GM12878 (cell line): Measurements from ENCODE around the gene IFI27L1. TPM values are rescaled to one million over a fixed set of nuclear protein-coding genes. Genes with fewer than 3 reads are reported as not detected.

ENCODE experiments used
- BHLHE40 ChIP-seq, 2 experiments: fragments of 450-650 bp in 1 of 2; IDR thresholded peaks; 2 replicates each; pipeline ENCODE4 v1.6.1; 2011 to 2017; ENCODE audit warnings: low read depth in 2 of 2, borderline replicate concordance in 1 of 2, improper control_type of control experiment in 1 of 2, low read length in 1 of 2, mild to moderate bottlenecking in 1 of 2
- CEBPB ChIP-seq, 2 experiments: fragments of 150-350 bp in 1 of 2; IDR thresholded peaks; 2 replicates each; pipeline ENCODE4 v1.6.1; 2012 to 2014; ENCODE audit warnings: low read depth in 2 of 2, low read length in 2 of 2, borderline replicate concordance in 1 of 2, inconsistent platforms in 1 of 2
- ELK1 ChIP-seq: IDR thresholded peaks from 2 replicates; pipeline ENCODE4 v1.6.1; 2012; ENCODE audit warnings: low read depth, low read length, improper control_type of control experiment
- IRF4 ChIP-seq: IDR thresholded peaks from 2 replicates; pipeline ENCODE4 v1.6.1; 2011; ENCODE audit warnings: low read depth, low read length
- NBN ChIP-seq: fragments of 450-650 bp; IDR thresholded peaks from 2 replicates; pipeline ENCODE4 v1.6.1; 2016
- RB1 ChIP-seq: fragments of 450-650 bp; formaldehyde crosslinking; IDR thresholded peaks from 2 replicates; pipeline ENCODE4 v1.6.1; 2017; ENCODE audit warnings: mild to moderate bottlenecking, borderline replicate concordance
- SMAD5 ChIP-seq: IDR thresholded peaks from 2 replicates; pipeline ENCODE4 v1.6.1; 2016; ENCODE audit warnings: antibody characterized with exemption, low read depth
- SMARCA5 ChIP-seq: fragments of 450-650 bp; IDR thresholded peaks from 2 replicates; pipeline ENCODE4 v1.6.1; 2017; ENCODE audit warnings: mild to moderate bottlenecking
- WRNIP1 ChIP-seq: IDR thresholded peaks from 2 replicates; pipeline ENCODE4 v1.6.1; 2011; ENCODE audit warnings: low read depth, low read length, improper control_type of control experiment, borderline replicate concordance
- YY1 ChIP-seq: IDR thresholded peaks from 2 replicates; pipeline ENCODE4 v1.6.1; 2011; ENCODE audit warnings: low read depth, mild to moderate bottlenecking, low read length
- ZNF207 ChIP-seq: fragments of 450-650 bp; IDR thresholded peaks from 2 replicates; pipeline ENCODE4 v1.6.1; 2014; ENCODE audit warnings: antibody characterized with exemption, mild to moderate bottlenecking, borderline replicate concordance
- polyA plus RNA-seq, 11 experiments: library from polyadenylated mRNA; depleted of rRNA in 4 of 11; unstranded in 6 of 11; stranded (reverse) in 5 of 11; fragments of >200 nt; fragmentation: Nextera tagmentation in 4 of 11; fragmentation: Illumina TruSeq in 1 of 11; extraction: Ambion mirVana in 4 of 11; extraction: Trizol in 1 of 11; gene quantifications; 1 replicate in 1 of 11; 2 replicates in 10 of 11; pipeline versions ENCODE4 v1.2.1 to v1.2.3, GENCODE V29; 2011 to 2016; ENCODE audit warnings: inconsistent platforms in 2 of 11, missing spikeins in 2 of 11, low read depth in 1 of 11
- total RNA-seq, 4 experiments: library from RNA; depleted of rRNA in 3 of 4; stranded (reverse); fragments of >200 nt in 3 of 4; fragmentation: Illumina TruSeq in 1 of 4; extraction: Trizol in 1 of 4; gene quantifications; 2 replicates each; pipeline versions ENCODE4 v1.2.1 to v1.2.3, GENCODE V29; 2013 to 2021
- TF ChIP-seq, protein P1 (sequence below), 3 experiments: IDR thresholded peaks in 2 of 3; conservative IDR thresholded peaks in 1 of 3; 2 replicates each; pipeline ENCODE4 v1.5.1; 2011; ENCODE audit warnings: low read depth in 3 of 3, low read length in 3 of 3, mild to moderate bottlenecking in 3 of 3, control low read depth in 2 of 3, moderate library complexity in 2 of 3, inconsistent platforms in 1 of 3, mixed read lengths in 1 of 3; ENCODE audit not compliant: control insufficient read depth in 2 of 3, insufficient read depth in 1 of 3; ENCODE audit errors: extremely low read depth in 1 of 3

The IFI27L1 gene
- total and polyA plus RNA-seq, 10 of the 15 experiments (the other 5 are each of a cell fraction or from before 2014, with no cell fraction given): 17.4 to 38.8 (median 27.6) TPM

- TF ChIP-seq, protein P1, sequence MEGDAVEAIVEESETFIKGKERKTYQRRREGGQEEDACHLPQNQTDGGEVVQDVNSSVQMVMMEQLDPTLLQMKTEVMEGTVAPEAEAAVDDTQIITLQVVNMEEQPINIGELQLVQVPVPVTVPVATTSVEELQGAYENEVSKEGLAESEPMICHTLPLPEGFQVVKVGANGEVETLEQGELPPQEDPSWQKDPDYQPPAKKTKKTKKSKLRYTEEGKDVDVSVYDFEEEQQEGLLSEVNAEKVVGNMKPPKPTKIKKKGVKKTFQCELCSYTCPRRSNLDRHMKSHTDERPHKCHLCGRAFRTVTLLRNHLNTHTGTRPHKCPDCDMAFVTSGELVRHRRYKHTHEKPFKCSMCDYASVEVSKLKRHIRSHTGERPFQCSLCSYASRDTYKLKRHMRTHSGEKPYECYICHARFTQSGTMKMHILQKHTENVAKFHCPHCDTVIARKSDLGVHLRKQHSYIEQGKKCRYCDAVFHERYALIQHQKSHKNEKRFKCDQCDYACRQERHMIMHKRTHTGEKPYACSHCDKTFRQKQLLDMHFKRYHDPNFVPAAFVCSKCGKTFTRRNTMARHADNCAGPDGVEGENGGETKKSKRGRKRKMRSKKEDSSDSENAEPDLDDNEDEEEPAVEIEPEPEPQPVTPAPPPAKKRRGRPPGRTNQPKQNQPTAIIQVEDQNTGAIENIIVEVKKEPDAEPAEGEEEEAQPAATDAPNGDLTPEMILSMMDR (IDR thresholded peaks at IDR 0.05 in 2 of 3, conservative IDR thresholded peaks at IDR 0.05 in 1 of 3; ENCODE audit: control insufficient read depth in 2 of 3, extremely low read depth in 1 of 3, insufficient read depth in 1 of 3, low read depth in 3 of 3, low read length in 3 of 3): peak; percentile 96 to 99 (median 98)
- TF ChIP-seq CEBPB (IDR thresholded peaks at IDR 0.05; ENCODE audit: borderline replicate concordance in 1 of 2, low read depth in 2 of 2, low read length in 2 of 2) (no peak), ZNF207 (peak; percentile 82), BHLHE40 (IDR thresholded peaks at IDR 0.05; ENCODE audit: borderline replicate concordance in 1 of 2, low read depth in 2 of 2, low read length in 1 of 2) (peak; percentile 13 to 44; a peak in 1 of 4 replicates), YY1 (peak; percentile 55; the same call in 1 of the 2 replicates), RB1 (0 out of 2 replicates have a peak, but pooled peaks have one; percentile 46), SMARCA5 (peak; percentile 59; the same call in 1 of the 2 replicates), WRNIP1 (0 out of 2 replicates have a peak, but pooled peaks have one; percentile 80), IRF4 (no peak), ELK1 (0 out of 2 replicates have a peak, but pooled peaks have one; percentile 20), NBN (no peak), SMAD5 (no peak)
These were observed 55.6 kb downstream of the IFI27L1 start (continued) for GRCh38 chr14:94136575-94137331.
